Tibial nerve (tissue), 4 donors: ENCODE data around the gene MCOLN1. TPM values are rescaled to one million over a fixed set of nuclear protein-coding genes. Genes with fewer than 3 reads are reported as not detected.

Experiments used
- DNase-seq, 2 donors: peaks; one replicate each; pipeline ENCODE4 v3.0.0-alpha.2; 2019; ENCODE audit warnings: low spot score in 2 of 2
- H3K27ac ChIP-seq, 4 donors: fragments of 200-600 bp; sonication (generic) in 3 of 4; one replicate each; pipeline ENCODE4 v1.5.1; 2017 to 2019; ENCODE audit warnings: mild to moderate bottlenecking in 1 of 4
- H3K27me3 ChIP-seq, 2 donors: fragments of 200-600 bp; sonication (generic) in 1 of 2; one replicate each; pipeline versions ENCODE4 v1.5.1 to v1.6.0; 2017 to 2019
- H3K36me3 ChIP-seq, 3 donors: fragments of 200-600 bp; sonication (generic); one replicate each; pipeline ENCODE4 v1.5.1; 2018 to 2019
- H3K4me1 ChIP-seq, 4 donors: fragments of 200-600 bp; sonication (generic) in 3 of 4; one replicate each; pipeline ENCODE4 v1.5.1; 2017 to 2019
- H3K4me3 ChIP-seq, 4 donors: fragments of 200-600 bp; sonication (generic) in 3 of 4; one replicate each; pipeline ENCODE4 v1.5.1; 2017 to 2019; ENCODE audit warnings: mild to moderate bottlenecking in 1 of 4, moderate library complexity in 1 of 4
- H3K9me3 ChIP-seq, 4 donors: fragments of 200-600 bp; sonication (generic) in 3 of 4; one replicate each; pipeline ENCODE4 v1.5.1; 2017 to 2019
- CTCF ChIP-seq, 5 experiments: fragments of 200-600 bp in 3 of 5; fragments of 450-650 bp in 2 of 5; sonication (generic) in 3 of 5; IDR thresholded peaks; one replicate each; pipeline ENCODE4 v1.5.1; 2016 to 2019; ENCODE audit warnings: antibody characterized with exemption in 5 of 5, mild to moderate bottlenecking in 3 of 5, moderate library complexity in 2 of 5
- EP300 ChIP-seq, 2 donors: sonication (generic); formaldehyde crosslinking; IDR thresholded peaks; one replicate each; pipeline ENCODE4 v1.6.1; 2017; ENCODE audit warnings: antibody characterized with exemption in 2 of 2, mild to moderate bottlenecking in 1 of 2
- POLR2A ChIP-seq, 2 donors: fragments of 450-650 bp; IDR thresholded peaks; one replicate each; pipeline ENCODE4 v1.6.1; 2017; ENCODE audit warnings: antibody characterized with exemption in 2 of 2, mild to moderate bottlenecking in 2 of 2, moderate library complexity in 2 of 2
- WGBS, 2 donors: methylation state at CpG; one replicate each; pipeline ENCODE4 v1.1.5; 2018; 5-methylcytosine and 5-hydroxymethylcytosine counted together
- total RNA-seq, 4 donors: library from RNA; depleted of rRNA; stranded (reverse); fragments of >200 nt; gene quantifications; one replicate each; pipeline ENCODE4 v1.1.0, GENCODE V29; 2016

The MCOLN1 gene
- total RNA-seq, 4 donors from 2014 or later = 21.3 to 52.2 (median 31.3) TPM

- Histone ChIP-seq H3K4me3 (no peak overlapping the region), H3K27ac (peak overlapping the region in 1 of 4 donors; percentile 57), H3K27me3 (no peaks in the 10 kb centered on the region), H3K4me1 (peaks cover 0 to 27% (median 15%) of the 10 kb centered on the region in 4 donors), H3K9me3 (no peaks in the 10 kb centered on the region), H3K36me3 (peaks cover 0 to 6% (median 0%) of the 10 kb centered on the region in 3 donors)
- 80 to 86% methylated on average over 5 of the region's 5 CpGs for WGBS, 2 donors
- TF ChIP-seq POLR2A (IDR thresholded peaks at IDR 0.05) = no peak
- TF ChIP-seq EP300 (IDR thresholded peaks at IDR 0.05) = no peak
- TF ChIP-seq CTCF (IDR thresholded peaks at IDR 0.05) = no peak
- no peak for DNase-seq
Measured at GRCh38 chr19:7513809-7514642, 8.4 kb upstream of the MCOLN1 start.

- peak overlapping the region; percentile 39 to 92 (median 54) for H3K4me3 ChIP-seq
- 74 to 75% methylated on average over 13 of the region's 13 CpGs for WGBS, 2 donors
- H3K9me3 ChIP-seq = no peaks in the 10 kb centered on the region
- H3K27me3 ChIP-seq = no peaks in the 10 kb centered on the region
- TF ChIP-seq POLR2A (IDR thresholded peaks at IDR 0.05) (no peak), CTCF (IDR thresholded peaks at IDR 0.05) (no peak), EP300 (IDR thresholded peaks at IDR 0.05) (no peak)
- no peak for DNase-seq
- peaks cover 0 to 27% (median 15%) of the 10 kb centered on the region in 4 donors for H3K4me1 ChIP-seq
- H3K27ac ChIP-seq = peak overlapping the region in 3 of 4 donors; percentile 77 to 91 (median 84)
- H3K36me3 ChIP-seq = peaks cover 0 to 18% (median 0%) of the 10 kb centered on the region in 3 donors
Measured at GRCh38 chr19:7515110-7515644, 7.2 kb upstream of the MCOLN1 start.

DNA sequence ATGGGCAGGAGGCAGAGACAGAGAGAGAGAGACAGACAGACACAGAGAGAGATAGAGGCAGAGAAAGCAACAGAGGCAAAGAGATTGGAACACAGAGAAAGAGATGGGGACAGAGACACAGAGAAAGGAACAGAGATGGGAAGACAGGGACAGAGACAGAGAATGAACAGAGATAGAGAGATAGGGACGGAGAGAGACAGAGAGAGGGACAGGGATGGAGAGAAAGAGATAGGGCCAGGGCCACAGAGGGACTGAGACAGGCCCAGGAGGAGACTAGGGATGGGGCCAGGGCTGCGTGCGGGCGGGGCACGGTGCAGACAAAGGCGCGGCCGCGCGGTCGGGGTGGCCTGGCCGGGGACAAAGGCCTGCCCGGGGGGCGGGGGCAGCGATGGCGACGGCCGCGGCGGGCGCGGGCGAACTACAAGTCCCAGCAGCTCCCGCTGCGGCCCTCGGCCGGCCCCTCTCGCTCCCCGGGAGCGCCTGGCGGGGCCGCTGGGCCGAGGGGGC is 6.7 kb upstream of the MCOLN1 start, which contains the start of gene ZNF358:
TSS of gene ZNF358 (plus strand) at position 459 of the 507 bp plus-strand sequence. CDS start 3,140 bp downstream, outside the sequence.
- peak; percentile 36 to 43 for DNase-seq

GRCh38 chr19:7516333-7516732 is 6.1 kb upstream of the MCOLN1 start:
- Histone ChIP-seq H3K9me3 (no peaks in the 10 kb centered on the region), H3K36me3 (peaks cover 0 to 29% (median 0%) of the 10 kb centered on the region in 3 donors), H3K27ac (peak overlapping the region; percentile 39 to 91 (median 85)), H3K4me3 (peak overlapping the region; percentile 55 to 92 (median 60)), H3K27me3 (no peaks in the 10 kb centered on the region), H3K4me1 (peaks cover 0 to 28% (median 15%) of the 10 kb centered on the region in 4 donors)
- WGBS, 2 donors = 1% methylated on average over 19 of the region's 28 CpGs
- DNase-seq = no peak
- TF ChIP-seq POLR2A (IDR thresholded peaks at IDR 0.05) = no peak
- TF ChIP-seq CTCF (IDR thresholded peaks at IDR 0.05) = no peak
- TF ChIP-seq EP300 (IDR thresholded peaks at IDR 0.05) = no peak

More for the DNA sequence above, 6.7 kb upstream of the MCOLN1 start, which contains the start of gene ZNF358:
- H3K9me3 ChIP-seq = no peaks in the 10 kb centered on the region
- H3K27me3 ChIP-seq = no peaks in the 10 kb centered on the region
- peak within 1 kb of the TSS; percentile 39 to 91 (median 85) for H3K27ac ChIP-seq
- H3K36me3 ChIP-seq = peaks cover 0 to 23% (median 0%) of the 10 kb centered on the region in 3 donors
- H3K4me1 ChIP-seq = peaks cover 0 to 27% (median 15%) of the 10 kb centered on the region in 4 donors
- WGBS, 2 donors = 1 to 2% methylated on average over 17 to 32 of the region's 33 CpGs
- H3K4me3 ChIP-seq = peak within 1 kb of the TSS; percentile 55 to 92 (median 60)
- no peak for TF ChIP-seq POLR2A (IDR thresholded peaks at IDR 0.05)

GRCh38 chr19:7516878-7517277 is 5.5 kb upstream of the MCOLN1 start:
- H3K9me3 ChIP-seq = no peaks in the 10 kb centered on the region
- peaks cover 0 to 33% (median 21%) of the 10 kb centered on the region in 4 donors for H3K4me1 ChIP-seq
- no peak for DNase-seq
- peak overlapping the region; percentile 55 to 92 (median 60) for H3K4me3 ChIP-seq
- H3K27ac ChIP-seq = peak overlapping the region in 3 of 4 donors; percentile 82 to 91 (median 88)
- H3K36me3 ChIP-seq = peaks cover 0 to 29% (median 0%) of the 10 kb centered on the region in 3 donors
- TF ChIP-seq CTCF (IDR thresholded peaks at IDR 0.05) (no peak), POLR2A (IDR thresholded peaks at IDR 0.05) (no peak), EP300 (IDR thresholded peaks at IDR 0.05) (no peak)
- 34 to 36% methylated on average over 4 of the region's 4 CpGs for WGBS, 2 donors
- H3K27me3 ChIP-seq = no peaks in the 10 kb centered on the region
